Measurements from ENCODE around the gene TULP4.
"Not testable (repeated sequence)": the region's sequence is repeated elsewhere in the genome, so short reads cannot be mapped to it uniquely, and the experiment has no call there.

Gene TULP4

GRCh38 chr6:158332237-158332636, 20.0 kb downstream of the TULP4 start:
- DNase-seq, result no peak

GRCh38 chr6:158333094-158333493, 20.8 kb downstream of the TULP4 start:
- no peak for DNase-seq

- no peak for DNase-seq
These were observed 22.3 kb downstream of the TULP4 start for GRCh38 chr6:158334534-158334933.

GRCh38 chr6:158337332-158337731, 25.1 kb downstream of the TULP4 start:
- DNase-seq, result no peak

- no peak for DNase-seq
These were observed 26.2 kb downstream of the TULP4 start for GRCh38 chr6:158338311-158339112.

GRCh38 chr6:158339197-158339596, 26.9 kb downstream of the TULP4 start:
- DNase-seq, result not testable (repeated sequence)

- no peak for DNase-seq
These were observed 28.0 kb downstream of the TULP4 start for GRCh38 chr6:158340252-158340651.

GRCh38 chr6:158344534-158344933, 32.3 kb downstream of the TULP4 start:
- no peak for DNase-seq

- DNase-seq, result not testable (repeated sequence)
These were observed 33.2 kb downstream of the TULP4 start for GRCh38 chr6:158345444-158345843.

- DNase-seq, result no peak
These were observed 35.1 kb downstream of the TULP4 start for GRCh38 chr6:158347335-158347734.

- not testable (repeated sequence) for DNase-seq
These were observed 36.7 kb downstream of the TULP4 start for GRCh38 chr6:158348737-158349504.

GRCh38 chr6:158349505-158350275, 37.4 kb downstream of the TULP4 start:
- DNase-seq, result not testable (repeated sequence)

- DNase-seq, result not testable (repeated sequence)
These were observed 38.5 kb downstream of the TULP4 start for GRCh38 chr6:158350731-158351130.

- DNase-seq, result no peak
These were observed 41.9 kb downstream of the TULP4 start for GRCh38 chr6:158353883-158354877.

GRCh38 chr6:158356586-158357546, 44.6 kb downstream of the TULP4 start:
- no peak for DNase-seq

GRCh38 chr6:158357570-158358216, 45.4 kb downstream of the TULP4 start:
- no peak for DNase-seq

- DNase-seq, result peak; percentile 8
These were observed 46.3 kb downstream of the TULP4 start for GRCh38 chr6:158358450-158359077.

- no peak for DNase-seq
These were observed 48.8 kb downstream of the TULP4 start for GRCh38 chr6:158361068-158361467.

- DNase-seq, result no peak
These were observed 49.9 kb downstream of the TULP4 start for GRCh38 chr6:158361961-158362669.
